Measurements from ENCODE around the gene ZNF280D. TPM values are rescaled to one million over a fixed set of nuclear protein-coding genes. Genes with fewer than 3 reads are reported as not detected.

The ZNF280D gene
- total RNA-seq, 4 donors from 2014 or later = 44.9 to 73.9 (median 52.4) TPM

DNA sequence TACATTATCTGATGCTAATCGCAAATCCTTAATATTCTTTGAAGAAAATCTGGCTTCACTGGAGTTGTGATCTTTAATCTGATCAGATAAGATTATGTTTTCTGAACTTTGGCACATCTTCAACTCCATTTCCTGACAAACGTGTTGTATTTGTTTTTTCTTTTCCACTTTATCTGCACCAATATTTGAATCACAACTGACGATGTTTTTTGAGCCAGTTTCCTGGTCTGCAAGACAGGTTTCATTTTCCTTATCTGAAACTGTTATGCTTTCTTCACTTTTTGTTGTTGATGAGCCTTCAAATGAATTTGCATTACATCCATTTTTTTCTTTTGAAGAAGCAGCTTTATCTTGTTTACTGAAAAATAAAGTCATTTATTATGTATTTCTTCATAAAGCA is 101.5 kb downstream of the ZNF280D start:
- Histone ChIP-seq H3K27me3 (no peaks in the 10 kb centered on the region), H3K27ac (replicated peaks in 1 of 4) (no peak overlapping the region), H3K4me1 (no peaks in the 10 kb centered on the region), H3K4me3 (no peak overlapping the region), H3K9me3 (no peaks in the 10 kb centered on the region), H3K36me3 (peaks cover 6 to 25% (median 9%) of the 10 kb centered on the region in 4 donors)
- 71% methylated on average over 3 of the region's 3 CpGs for WGBS
- no peak for TF ChIP-seq EP300 (IDR thresholded peaks at IDR 0.05)
- TF ChIP-seq POLR2AphosphoS5 (IDR thresholded peaks at IDR 0.05) = no peak
- TF ChIP-seq, protein P1, sequence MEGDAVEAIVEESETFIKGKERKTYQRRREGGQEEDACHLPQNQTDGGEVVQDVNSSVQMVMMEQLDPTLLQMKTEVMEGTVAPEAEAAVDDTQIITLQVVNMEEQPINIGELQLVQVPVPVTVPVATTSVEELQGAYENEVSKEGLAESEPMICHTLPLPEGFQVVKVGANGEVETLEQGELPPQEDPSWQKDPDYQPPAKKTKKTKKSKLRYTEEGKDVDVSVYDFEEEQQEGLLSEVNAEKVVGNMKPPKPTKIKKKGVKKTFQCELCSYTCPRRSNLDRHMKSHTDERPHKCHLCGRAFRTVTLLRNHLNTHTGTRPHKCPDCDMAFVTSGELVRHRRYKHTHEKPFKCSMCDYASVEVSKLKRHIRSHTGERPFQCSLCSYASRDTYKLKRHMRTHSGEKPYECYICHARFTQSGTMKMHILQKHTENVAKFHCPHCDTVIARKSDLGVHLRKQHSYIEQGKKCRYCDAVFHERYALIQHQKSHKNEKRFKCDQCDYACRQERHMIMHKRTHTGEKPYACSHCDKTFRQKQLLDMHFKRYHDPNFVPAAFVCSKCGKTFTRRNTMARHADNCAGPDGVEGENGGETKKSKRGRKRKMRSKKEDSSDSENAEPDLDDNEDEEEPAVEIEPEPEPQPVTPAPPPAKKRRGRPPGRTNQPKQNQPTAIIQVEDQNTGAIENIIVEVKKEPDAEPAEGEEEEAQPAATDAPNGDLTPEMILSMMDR (IDR thresholded peaks at IDR 0.05) = no peak
- no peak for TF ChIP-seq POLR2A (IDR thresholded peaks at IDR 0.05; ENCODE audit: low read depth)
- DNase-seq (ENCODE audit: extremely low spot score) = no peak
- intact Hi-C loops (cut with DNase I) = no loop called here

DNA sequence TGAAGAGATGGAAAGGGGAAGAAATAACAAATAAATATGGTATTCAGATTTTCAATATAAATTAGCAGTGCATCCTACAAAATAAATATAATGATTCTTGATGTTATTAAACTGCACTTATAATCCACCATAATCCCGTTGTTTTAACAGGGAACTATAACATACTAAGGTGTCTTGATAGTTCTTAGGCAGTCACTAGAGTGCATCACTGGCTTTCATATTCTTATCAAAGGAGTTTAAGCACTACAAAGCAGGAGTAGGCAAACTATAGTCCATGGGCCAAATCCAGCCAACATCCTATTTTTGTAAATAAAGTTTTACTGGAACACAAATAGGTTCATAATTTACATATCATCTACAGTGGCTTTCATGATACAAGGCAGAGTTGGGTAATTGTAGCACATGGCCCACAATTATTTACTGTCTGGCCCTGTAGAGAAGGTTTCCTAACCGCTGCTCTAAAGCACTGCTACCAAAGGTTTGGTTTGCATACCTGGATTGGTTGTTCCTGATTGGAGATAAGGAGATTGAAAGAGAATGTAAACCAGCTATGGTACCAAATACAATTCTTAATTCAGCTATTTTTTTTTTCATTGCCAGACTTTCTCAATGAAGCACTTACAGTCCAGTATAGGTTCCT is 104.3 kb downstream of the ZNF280D start:
- Histone ChIP-seq H3K4me3 (no peak overlapping the region), H3K9me3 (no peaks in the 10 kb centered on the region), H3K27ac (replicated peaks in 1 of 4) (no peak overlapping the region), H3K4me1 (no peaks in the 10 kb centered on the region), H3K36me3 (peaks cover 6 to 25% (median 9%) of the 10 kb centered on the region in 4 donors), H3K27me3 (no peaks in the 10 kb centered on the region)
- DNase-seq (ENCODE audit: extremely low spot score) = no peak
- intact Hi-C loops (cut with DNase I) = no loop called here
- TF ChIP-seq, protein P1 (IDR thresholded peaks at IDR 0.05) = no peak
- TF ChIP-seq POLR2AphosphoS5 (IDR thresholded peaks at IDR 0.05) (no peak), POLR2A (IDR thresholded peaks at IDR 0.05; ENCODE audit: low read depth) (no peak), EP300 (IDR thresholded peaks at IDR 0.05) (no peak)
- WGBS = 90% methylated on average over 2 of the region's 2 CpGs

DNA sequence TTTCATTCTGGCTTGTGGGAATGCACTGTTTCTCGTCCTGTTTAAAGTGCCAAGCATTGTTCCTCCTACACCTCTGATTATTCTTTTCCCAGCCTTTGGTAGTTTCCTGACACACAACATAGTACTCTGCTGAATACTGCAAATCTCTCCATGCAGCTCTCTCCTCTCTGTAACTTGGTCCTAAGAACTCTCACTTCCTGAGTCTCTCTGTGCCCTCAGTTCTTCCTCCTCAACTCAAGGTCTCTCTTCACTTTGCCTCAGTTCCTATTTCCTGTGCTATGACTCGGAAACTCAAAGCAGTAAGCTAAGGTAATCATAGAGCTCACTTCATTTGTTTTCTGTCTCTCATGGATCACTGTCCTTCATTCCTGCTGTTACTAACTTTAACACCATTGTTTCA is 113.4 kb downstream of the ZNF280D start:
- TF ChIP-seq, protein P1 (IDR thresholded peaks at IDR 0.05) = no peak
- TF ChIP-seq POLR2A (IDR thresholded peaks at IDR 0.05; ENCODE audit: low read depth) (no peak), POLR2AphosphoS5 (IDR thresholded peaks at IDR 0.05) (no peak), EP300 (IDR thresholded peaks at IDR 0.05) (no peak)
- H3K27ac ChIP-seq (replicated peaks in 1 of 4) = no peak overlapping the region

DNA sequence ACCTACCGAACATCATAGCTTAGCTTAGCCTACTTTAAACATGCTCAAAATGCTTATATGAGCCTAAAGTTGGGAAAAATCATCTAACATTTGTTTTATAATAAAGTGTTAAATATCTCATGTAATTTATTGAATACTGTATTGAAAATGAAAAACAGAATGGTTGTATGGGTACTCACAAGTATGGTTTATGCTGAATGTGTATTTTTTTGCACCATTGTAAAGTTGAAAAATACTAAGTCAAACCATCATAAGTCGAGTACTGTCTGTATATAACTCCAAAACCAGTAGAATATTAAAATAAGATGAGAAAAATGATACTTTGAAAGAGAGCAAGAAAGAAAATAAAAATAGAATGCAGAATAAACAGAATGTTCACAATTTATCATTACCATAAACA is 115.7 kb downstream of the ZNF280D start:
- intact Hi-C loops (cut with DNase I) = no loop called here
- no peak overlapping the region for H3K27ac ChIP-seq (replicated peaks in 1 of 4)
- TF ChIP-seq POLR2A (IDR thresholded peaks at IDR 0.05; ENCODE audit: low read depth) = no peak
- TF ChIP-seq POLR2AphosphoS5 (IDR thresholded peaks at IDR 0.05) = no peak
- TF ChIP-seq, protein P1 (IDR thresholded peaks at IDR 0.05) = no peak
- no peak for TF ChIP-seq EP300 (IDR thresholded peaks at IDR 0.05)
- DNase-seq (ENCODE audit: extremely low spot score) = no peak
- H3K27me3 ChIP-seq = no peaks in the 10 kb centered on the region
- H3K9me3 ChIP-seq = peaks cover 0 to 4% (median 0%) of the 10 kb centered on the region in 4 donors
- WGBS = 91% methylated on average over 2 of the region's 2 CpGs
- no peak overlapping the region for H3K4me3 ChIP-seq
- no peaks in the 10 kb centered on the region for H3K4me1 ChIP-seq
- H3K36me3 ChIP-seq = no peaks in the 10 kb centered on the region

More for the DNA sequence above, 113.4 kb downstream of the ZNF280D start:
- H3K27me3 ChIP-seq = no peaks in the 10 kb centered on the region
- intact Hi-C loops (cut with DNase I) = no loop called here
- no peak for DNase-seq (ENCODE audit: extremely low spot score)
- 55% methylated on average over 2 of the region's 2 CpGs for WGBS
- H3K9me3 ChIP-seq = peaks cover 0 to 4% (median 0%) of the 10 kb centered on the region in 4 donors
- no peaks in the 10 kb centered on the region for H3K4me1 ChIP-seq
- H3K4me3 ChIP-seq = no peak overlapping the region
- no peaks in the 10 kb centered on the region for H3K36me3 ChIP-seq

DNA sequence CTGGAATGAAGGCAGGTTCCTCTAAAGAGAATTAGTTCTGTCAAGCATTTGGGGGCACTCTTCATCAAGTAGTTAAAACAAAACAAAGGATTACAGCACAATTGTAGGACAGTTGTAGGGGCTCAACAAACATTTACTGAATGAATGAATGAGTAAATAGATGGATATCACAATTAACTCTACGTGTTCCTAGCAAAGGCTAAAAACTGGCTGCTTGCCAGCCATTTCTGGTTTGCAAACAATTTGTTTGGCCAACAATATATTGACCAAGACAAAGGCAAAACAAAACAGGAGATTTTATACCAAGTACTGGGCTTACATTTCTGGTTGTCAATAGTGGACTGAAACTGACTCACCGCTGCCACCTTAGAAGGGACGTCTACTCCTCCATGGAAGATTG is 116.8 kb downstream of the ZNF280D start:
- 81% methylated on average over 3 of the region's 3 CpGs for WGBS
- no peak for TF ChIP-seq EP300 (IDR thresholded peaks at IDR 0.05)
- no peak for TF ChIP-seq POLR2A (IDR thresholded peaks at IDR 0.05; ENCODE audit: low read depth)
- TF ChIP-seq POLR2AphosphoS5 (IDR thresholded peaks at IDR 0.05) = no peak
- TF ChIP-seq, protein P1 (IDR thresholded peaks at IDR 0.05) = no peak
- no peaks in the 10 kb centered on the region for H3K27me3 ChIP-seq
- no peaks in the 10 kb centered on the region for H3K4me1 ChIP-seq
- peaks cover 0 to 4% (median 0%) of the 10 kb centered on the region in 4 donors for H3K9me3 ChIP-seq
- H3K36me3 ChIP-seq = no peaks in the 10 kb centered on the region
- no peak overlapping the region for H3K27ac ChIP-seq (replicated peaks in 1 of 4)
- intact Hi-C loops (cut with DNase I) = no loop called here
- H3K4me3 ChIP-seq = no peak overlapping the region
- no peak for DNase-seq (ENCODE audit: extremely low spot score)

Measured in esophagus muscularis mucosa (tissue), 4 donors.